HepG2 (cell line): Measurements from ENCODE around the gene TENT5A. TPM values are rescaled to one million over a fixed set of nuclear protein-coding genes. Genes with fewer than 3 reads are reported as not detected.

Experiments
- ASH2L ChIP-seq: fragments of 300-600, 200-600 bp; sonication (generic); IDR thresholded peaks from 2 replicates; pipeline ENCODE4 v1.7.0; 2017; ENCODE audit warnings: low read depth, mild to moderate bottlenecking, moderate library complexity, mixed read lengths, low read length; ENCODE audit not compliant: insufficient read length
- ESRRA ChIP-seq: sonication (generic); formaldehyde crosslinking; IDR thresholded peaks from 2 replicates; pipeline ENCODE4 v1.5.1; 2020; ENCODE audit warnings: mild to moderate bottlenecking, low read depth, missing genetic modification reagents
- HHEX ChIP-seq: IDR thresholded peaks from 2 replicates; pipeline ENCODE4 v1.6.1; 2016; ENCODE audit warnings: control low read depth
- KDM6A ChIP-seq: IDR thresholded peaks from 2 replicates; pipeline ENCODE4 v1.6.1; 2016; ENCODE audit warnings: low read depth
- NCOA5 ChIP-seq: sonication (generic); formaldehyde crosslinking; IDR thresholded peaks from 2 replicates; pipeline ENCODE4 v1.4.0; 2020; ENCODE audit warnings: missing genetic modification reagents
- SIX4 ChIP-seq: sonication (generic); formaldehyde crosslinking; IDR thresholded peaks from 2 replicates; pipeline ENCODE4 v1.4.0; 2020; ENCODE audit warnings: missing genetic modification reagents
- SMAD1 ChIP-seq: sonication (generic); formaldehyde crosslinking; IDR thresholded peaks from 2 replicates; pipeline ENCODE4 v1.4.0; 2020; ENCODE audit warnings: missing genetic modification reagents, low read depth, mild to moderate bottlenecking, borderline replicate concordance
- TAF1 ChIP-seq: sonication (generic); formaldehyde crosslinking; IDR thresholded peaks from 2 replicates; pipeline ENCODE4 v1.4.0; 2020; ENCODE audit warnings: missing genetic modification reagents
- ZBTB38 ChIP-seq: sonication (generic); formaldehyde crosslinking; IDR thresholded peaks from 2 replicates; pipeline ENCODE4 v1.5.1; 2020; ENCODE audit warnings: mild to moderate bottlenecking, missing genetic modification reagents
- ZEB1 ChIP-seq: IDR thresholded peaks from 2 replicates; pipeline ENCODE4 v1.6.1; 2012; ENCODE audit warnings: mild to moderate bottlenecking, low read depth, inconsistent platforms; ENCODE audit not compliant: insufficient replicate concordance
- ZNF367 ChIP-seq: sonication (generic); formaldehyde crosslinking; IDR thresholded peaks from 2 replicates; pipeline ENCODE4 v1.4.0; 2020; ENCODE audit warnings: missing genetic modification reagents, borderline replicate concordance
- ZNF563 ChIP-seq: sonication (generic); formaldehyde crosslinking; IDR thresholded peaks from 2 replicates; pipeline ENCODE4 v1.8.0; 2022; ENCODE audit warnings: mild to moderate bottlenecking, moderate library complexity, missing genetic modification reagents
- ZNF7 ChIP-seq: IDR thresholded peaks from 2 replicates; pipeline ENCODE4 v1.6.1; 2016; ENCODE audit warnings: missing biosample characterization, missing genetic modification reagents
- ZNF720 ChIP-seq: sonication (generic); formaldehyde crosslinking; IDR thresholded peaks from 2 replicates; pipeline ENCODE4 v1.4.0; 2020; ENCODE audit warnings: missing genetic modification reagents
- ZNF772 ChIP-seq: sonication (generic); formaldehyde crosslinking; IDR thresholded peaks from 2 replicates; pipeline ENCODE4 v1.5.0; 2020; ENCODE audit warnings: mild to moderate bottlenecking, missing genetic modification reagents
- polyA plus RNA-seq, 8 experiments: library from polyadenylated mRNA; depleted of rRNA in 3 of 8; stranded (reverse) in 7 of 8; unstranded in 1 of 8; fragments of >200 nt; fragmentation: Illumina TruSeq in 4 of 8; extraction: Trizol in 4 of 8; gene quantifications; 2 replicates each; pipeline versions ENCODE4 v1.2.1 to v1.2.3, GENCODE V29; 2011 to 2016; ENCODE audit warnings: low read depth in 4 of 8, missing spikeins in 1 of 8, mixed read lengths in 1 of 8; ENCODE audit not compliant: insufficient read depth in 1 of 8
- total RNA-seq, 5 experiments: library from RNA; depleted of rRNA; stranded (reverse); fragments of >200 nt; fragmentation: Illumina TruSeq; extraction: Trizol; gene quantifications; 2 replicates each; pipeline ENCODE4 v1.2.3, GENCODE V29; 2016; ENCODE audit warnings: low read depth in 1 of 5
- TF ChIP-seq, protein P1 (sequence below): sonication (generic); IDR thresholded peaks from 2 replicates; pipeline ENCODE4 v1.6.1; 2016; ENCODE audit warnings: low read depth, borderline replicate concordance
- TF ChIP-seq, protein P2 (sequence below): sonication (generic); formaldehyde crosslinking; IDR thresholded peaks from 2 replicates; pipeline ENCODE4 v1.9.0; 2022; ENCODE audit warnings: missing genetic modification reagents, mild to moderate bottlenecking, borderline replicate concordance
- TF ChIP-seq, protein P3 (sequence below), 2 experiments: fragments of 450-650 bp in 1 of 2; sonication (generic) in 1 of 2; formaldehyde crosslinking in 1 of 2; IDR thresholded peaks; 2 replicates each; pipeline versions ENCODE4 v1.6.1 to v1.8.0; 2016 to 2022; ENCODE audit warnings: antibody characterized with exemption in 1 of 2, mild to moderate bottlenecking in 1 of 2, missing genetic modification reagents in 1 of 2

The TENT5A gene
- total and polyA plus RNA-seq, 2 of the 13 experiments (the other 11 are each of a cell fraction or from before 2014, with no cell fraction given): 8.0 to 13.8 TPM

DNA sequence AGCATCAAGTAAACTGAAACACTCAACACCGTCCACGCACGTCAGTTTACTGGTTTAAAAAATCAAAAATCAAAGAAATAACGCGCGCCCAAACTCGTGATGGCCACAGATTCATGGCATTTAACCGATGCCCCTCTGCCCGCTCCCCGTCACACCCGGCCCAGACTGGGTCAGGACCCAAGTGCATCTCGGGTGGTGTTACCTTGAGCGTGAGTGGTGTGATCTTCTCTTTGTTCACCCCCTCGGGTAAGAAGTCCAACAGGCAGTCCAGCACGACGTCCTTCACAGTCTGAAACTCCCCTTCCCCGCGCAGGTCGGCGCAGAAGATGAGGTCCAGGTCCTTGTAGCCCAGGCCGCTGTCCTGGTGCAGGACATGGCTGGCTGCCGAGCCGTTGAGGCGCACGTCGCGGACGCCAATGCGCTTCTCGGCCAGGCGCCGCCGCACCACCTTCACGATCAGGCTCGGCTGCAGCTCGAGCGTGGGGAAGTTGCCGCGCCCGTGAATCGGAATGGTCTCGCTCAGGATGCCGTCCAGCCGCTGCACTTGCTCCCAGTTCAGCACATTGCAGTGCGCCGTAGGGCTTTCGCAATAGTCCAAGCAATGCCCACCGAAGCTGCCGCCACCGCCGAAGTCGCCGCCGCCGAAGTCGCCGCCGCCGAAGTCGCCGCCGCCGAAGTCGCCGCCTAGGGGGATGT lies 945 bp downstream of the TENT5A start (continued):
- TF ChIP-seq, protein P1, sequence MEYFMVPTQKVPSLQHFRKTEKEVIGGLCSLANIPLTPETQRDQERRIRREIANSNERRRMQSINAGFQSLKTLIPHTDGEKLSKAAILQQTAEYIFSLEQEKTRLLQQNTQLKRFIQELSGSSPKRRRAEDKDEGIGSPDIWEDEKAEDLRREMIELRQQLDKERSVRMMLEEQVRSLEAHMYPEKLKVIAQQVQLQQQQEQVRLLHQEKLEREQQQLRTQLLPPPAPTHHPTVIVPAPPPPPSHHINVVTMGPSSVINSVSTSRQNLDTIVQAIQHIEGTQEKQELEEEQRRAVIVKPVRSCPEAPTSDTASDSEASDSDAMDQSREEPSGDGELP: no peak
- TF ChIP-seq KDM6A (CRISPR knock-in tag) (no peak), ZNF367 (CRISPR knock-in tag) (0 out of 2 replicates have a peak, but pooled peaks have one; percentile 35), ZNF772 (CRISPR knock-in tag) (no peak; the same call in none of the 2 replicates), NCOA5 (CRISPR knock-in tag) (no peak), ZNF7 (CRISPR knock-in tag) (no peak), ESRRA (CRISPR knock-in tag) (no peak), ZEB1 (no peak), ZBTB38 (CRISPR knock-in tag) (no peak), SMAD1 (CRISPR knock-in tag) (peak; percentile 61; the same call in 1 of the 2 replicates), ZNF563 (CRISPR knock-in tag) (0 out of 2 replicates have a peak, but pooled peaks have one; percentile 54), HHEX (no peak), TAF1 (CRISPR knock-in tag) (peak; percentile 44; the same call in 1 of the 2 replicates), ASH2L (peak; percentile 79), ZNF720 (CRISPR knock-in tag) (no peak), SIX4 (CRISPR knock-in tag) (no peak)
- TF ChIP-seq, protein P2, sequence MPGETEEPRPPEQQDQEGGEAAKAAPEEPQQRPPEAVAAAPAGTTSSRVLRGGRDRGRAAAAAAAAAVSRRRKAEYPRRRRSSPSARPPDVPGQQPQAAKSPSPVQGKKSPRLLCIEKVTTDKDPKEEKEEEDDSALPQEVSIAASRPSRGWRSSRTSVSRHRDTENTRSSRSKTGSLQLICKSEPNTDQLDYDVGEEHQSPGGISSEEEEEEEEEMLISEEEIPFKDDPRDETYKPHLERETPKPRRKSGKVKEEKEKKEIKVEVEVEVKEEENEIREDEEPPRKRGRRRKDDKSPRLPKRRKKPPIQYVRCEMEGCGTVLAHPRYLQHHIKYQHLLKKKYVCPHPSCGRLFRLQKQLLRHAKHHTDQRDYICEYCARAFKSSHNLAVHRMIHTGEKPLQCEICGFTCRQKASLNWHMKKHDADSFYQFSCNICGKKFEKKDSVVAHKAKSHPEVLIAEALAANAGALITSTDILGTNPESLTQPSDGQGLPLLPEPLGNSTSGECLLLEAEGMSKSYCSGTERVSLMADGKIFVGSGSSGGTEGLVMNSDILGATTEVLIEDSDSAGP (CRISPR knock-in tag): 0 out of 2 replicates have a peak, but pooled peaks have one; percentile 82
- TF ChIP-seq, protein P3, sequence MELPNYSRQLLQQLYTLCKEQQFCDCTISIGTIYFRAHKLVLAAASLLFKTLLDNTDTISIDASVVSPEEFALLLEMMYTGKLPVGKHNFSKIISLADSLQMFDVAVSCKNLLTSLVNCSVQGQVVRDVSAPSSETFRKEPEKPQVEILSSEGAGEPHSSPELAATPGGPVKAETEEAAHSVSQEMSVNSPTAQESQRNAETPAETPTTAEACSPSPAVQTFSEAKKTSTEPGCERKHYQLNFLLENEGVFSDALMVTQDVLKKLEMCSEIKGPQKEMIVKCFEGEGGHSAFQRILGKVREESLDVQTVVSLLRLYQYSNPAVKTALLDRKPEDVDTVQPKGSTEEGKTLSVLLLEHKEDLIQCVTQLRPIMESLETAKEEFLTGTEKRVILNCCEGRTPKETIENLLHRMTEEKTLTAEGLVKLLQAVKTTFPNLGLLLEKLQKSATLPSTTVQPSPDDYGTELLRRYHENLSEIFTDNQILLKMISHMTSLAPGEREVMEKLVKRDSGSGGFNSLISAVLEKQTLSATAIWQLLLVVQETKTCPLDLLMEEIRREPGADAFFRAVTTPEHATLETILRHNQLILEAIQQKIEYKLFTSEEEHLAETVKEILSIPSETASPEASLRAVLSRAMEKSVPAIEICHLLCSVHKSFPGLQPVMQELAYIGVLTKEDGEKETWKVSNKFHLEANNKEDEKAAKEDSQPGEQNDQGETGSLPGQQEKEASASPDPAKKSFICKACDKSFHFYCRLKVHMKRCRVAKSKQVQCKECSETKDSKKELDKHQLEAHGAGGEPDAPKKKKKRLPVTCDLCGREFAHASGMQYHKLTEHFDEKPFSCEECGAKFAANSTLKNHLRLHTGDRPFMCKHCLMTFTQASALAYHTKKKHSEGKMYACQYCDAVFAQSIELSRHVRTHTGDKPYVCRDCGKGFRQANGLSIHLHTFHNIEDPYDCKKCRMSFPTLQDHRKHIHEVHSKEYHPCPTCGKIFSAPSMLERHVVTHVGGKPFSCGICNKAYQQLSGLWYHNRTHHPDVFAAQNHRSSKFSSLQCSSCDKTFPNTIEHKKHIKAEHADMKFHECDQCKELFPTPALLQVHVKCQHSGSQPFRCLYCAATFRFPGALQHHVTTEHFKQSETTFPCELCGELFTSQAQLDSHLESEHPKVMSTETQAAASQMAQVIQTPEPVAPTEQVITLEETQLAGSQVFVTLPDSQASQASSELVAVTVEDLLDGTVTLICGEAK (IDR thresholded peaks at IDR 0.05): no peak
- TF ChIP-seq, protein P3 (CRISPR knock-in tag; IDR thresholded peaks at IDR 0.05): no peak; the same call in 1 of the 2 replicates
